ENCODE measurements around the gene ZFAND3.

The ZFAND3 gene

DNA sequence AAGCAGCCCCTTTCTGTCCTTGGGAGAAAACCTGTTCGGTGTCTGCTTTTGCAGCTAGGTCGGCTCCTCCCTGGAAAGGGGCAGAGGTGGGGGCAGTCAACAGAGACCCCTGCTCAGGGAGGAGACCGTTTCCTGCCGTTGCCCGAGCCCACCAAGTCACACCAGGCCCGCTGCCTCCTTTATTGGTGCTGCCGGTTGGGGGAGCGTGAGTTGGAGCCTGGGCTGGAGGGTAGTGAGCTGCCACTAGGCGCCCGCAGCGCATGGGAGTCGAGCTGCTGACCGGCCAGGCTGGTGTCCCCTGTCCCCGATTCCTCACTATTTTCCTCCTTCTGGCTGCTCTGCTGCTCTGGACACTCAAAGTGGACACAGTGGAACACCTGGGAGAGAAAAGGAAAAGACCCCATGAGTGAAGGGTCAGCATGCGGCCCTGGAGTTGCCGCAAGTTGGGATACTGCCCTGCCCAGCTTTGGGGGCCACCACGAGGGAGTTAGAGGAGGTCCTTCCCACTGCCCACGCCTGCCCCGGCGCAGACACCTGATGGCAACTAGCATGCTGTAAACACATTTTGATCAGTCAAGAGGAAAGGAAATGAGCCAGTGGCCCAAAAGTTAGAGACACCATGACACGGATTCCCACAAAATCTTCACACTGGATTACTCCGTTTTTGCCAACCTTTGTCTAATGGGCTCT lies 355.4 kb downstream of the ZFAND3 start:
- DNase-seq, result no peak

DNA sequence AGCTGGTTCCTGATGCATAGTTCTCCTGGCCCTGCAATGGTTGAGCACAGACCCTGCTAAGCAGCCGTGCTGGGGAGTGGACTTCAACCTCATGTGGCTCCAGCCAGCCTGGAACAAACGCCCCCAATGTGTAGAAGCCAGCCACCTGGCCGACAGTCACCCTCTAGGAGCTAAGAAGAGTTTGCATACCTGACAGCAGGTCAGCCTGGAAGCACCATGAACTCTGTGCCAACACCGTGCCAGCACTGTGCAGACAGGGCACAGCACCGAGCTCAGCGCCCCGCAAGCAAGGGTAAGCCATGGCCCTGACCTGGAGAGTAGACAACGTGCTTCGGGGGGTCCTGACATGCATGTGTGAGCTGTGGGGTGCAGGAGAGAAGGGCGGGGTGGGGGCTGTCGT lies 356.3 kb downstream of the ZFAND3 start:
- DNase-seq, result no peak

DNA sequence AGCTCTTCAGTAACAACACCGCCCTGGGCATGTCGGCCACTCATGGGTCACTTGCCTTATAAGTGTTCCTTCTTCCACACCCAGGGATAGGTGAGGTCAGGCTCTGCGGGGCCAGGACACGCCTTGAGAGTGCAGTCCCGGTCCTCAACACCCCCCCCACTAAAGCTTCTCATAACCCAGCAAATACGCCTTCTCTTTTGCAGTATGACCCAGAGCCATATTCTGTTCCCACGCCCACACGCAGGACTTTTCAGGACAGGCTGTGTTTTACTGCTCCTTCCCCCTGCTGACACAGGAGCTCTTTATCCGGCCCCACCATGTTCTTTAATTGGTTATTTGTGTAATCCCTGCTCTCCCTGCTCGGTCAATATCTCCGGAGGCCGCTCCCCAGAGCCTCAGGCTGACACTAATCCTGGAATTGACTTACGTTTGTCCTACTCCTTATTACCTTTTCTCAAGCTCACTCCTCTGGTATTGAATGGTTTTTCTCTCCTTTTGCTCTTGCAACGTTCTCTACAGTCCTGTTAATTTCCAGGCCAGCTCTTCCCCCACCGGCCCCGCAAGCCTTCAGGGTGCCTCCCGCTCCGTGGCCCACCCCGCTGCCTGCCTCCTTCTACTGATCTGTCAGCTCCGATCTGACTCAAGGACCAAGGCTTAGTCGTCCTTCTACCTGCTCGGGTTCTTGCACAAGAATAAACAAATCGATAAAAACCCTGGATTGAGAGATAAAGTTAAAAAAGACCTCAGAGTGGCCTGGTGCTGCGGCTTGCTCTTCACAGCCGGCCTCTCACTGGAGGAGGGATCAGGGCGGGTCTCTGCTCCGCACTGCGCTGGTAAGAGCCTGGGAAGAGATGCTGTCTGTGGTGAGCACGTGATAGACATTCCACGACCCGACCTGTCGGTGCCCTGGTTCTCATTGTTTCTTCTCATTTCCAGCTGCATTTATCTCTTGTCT lies 357.5 kb downstream of the ZFAND3 start:
- no peak for DNase-seq

DNA sequence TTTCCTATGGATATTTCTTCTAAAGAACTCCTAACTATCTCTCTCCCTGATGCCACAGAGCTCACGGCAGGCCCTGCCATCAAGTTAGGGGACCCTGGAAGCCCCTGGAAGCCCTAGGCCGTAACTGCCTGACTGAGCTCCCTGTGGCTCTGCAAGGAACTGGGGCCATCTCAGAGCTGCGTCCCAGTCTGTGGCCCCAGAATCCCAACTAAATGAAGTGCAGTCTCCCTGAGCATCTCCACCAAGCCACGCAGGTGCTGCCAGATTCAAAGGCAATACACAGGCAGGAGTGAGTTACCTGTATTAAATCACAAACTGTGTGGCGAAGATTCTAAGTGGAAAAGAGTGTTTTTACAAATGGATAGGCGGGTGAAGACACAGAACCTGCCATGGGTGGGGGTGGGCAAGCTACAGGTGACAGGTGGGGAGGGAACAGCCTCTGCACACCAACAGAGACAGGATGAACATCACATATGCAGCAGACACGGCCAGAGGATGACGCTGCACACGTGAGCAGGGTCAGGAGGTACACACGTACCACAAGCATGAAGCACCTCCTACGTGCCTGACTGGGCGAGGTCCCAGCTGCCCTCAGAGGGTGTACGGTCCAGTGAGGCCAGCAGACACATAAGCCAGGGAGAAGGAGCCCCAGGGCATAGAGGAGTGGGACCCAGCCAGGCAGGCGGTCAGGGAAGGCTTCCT lies 358.5 kb downstream of the ZFAND3 start:
- DNase-seq, result no peak

DNA sequence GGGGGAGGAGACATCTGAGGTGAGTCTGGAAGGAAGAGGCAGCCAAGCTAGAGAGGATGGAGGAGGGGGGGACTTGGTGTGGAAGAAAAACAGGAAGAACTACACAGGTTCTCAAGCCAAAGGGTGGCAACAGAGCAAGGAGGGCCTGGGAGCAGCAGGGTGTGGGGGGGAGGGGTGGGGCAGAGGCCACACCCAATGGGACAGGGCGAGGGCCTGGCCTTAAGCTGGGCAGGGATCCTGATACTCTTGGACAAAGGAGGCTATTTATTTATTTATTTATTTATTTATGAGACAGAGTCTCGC lies 359.0 kb downstream of the ZFAND3 start:
- no peak for DNase-seq

DNA sequence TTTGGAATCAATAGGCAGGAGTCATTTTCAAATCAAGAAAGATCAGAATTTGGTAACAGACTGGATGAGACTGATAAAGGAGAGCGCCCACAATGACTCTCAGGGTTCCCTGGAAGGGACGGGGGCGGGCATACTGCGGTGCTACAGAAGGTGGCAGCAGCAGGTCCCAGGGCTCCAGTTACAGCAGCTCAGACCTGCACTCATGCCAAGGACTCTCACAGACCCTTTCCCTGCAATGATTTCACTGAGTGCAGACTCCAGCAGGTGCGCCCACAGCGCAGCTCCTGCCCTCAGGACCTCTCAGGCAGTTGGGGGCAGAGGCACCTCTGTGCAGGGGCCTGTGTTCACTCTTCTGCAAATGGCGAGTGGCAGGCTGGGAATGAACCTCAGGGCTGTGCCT lies 359.8 kb downstream of the ZFAND3 start:
- DNase-seq, result no peak

DNA sequence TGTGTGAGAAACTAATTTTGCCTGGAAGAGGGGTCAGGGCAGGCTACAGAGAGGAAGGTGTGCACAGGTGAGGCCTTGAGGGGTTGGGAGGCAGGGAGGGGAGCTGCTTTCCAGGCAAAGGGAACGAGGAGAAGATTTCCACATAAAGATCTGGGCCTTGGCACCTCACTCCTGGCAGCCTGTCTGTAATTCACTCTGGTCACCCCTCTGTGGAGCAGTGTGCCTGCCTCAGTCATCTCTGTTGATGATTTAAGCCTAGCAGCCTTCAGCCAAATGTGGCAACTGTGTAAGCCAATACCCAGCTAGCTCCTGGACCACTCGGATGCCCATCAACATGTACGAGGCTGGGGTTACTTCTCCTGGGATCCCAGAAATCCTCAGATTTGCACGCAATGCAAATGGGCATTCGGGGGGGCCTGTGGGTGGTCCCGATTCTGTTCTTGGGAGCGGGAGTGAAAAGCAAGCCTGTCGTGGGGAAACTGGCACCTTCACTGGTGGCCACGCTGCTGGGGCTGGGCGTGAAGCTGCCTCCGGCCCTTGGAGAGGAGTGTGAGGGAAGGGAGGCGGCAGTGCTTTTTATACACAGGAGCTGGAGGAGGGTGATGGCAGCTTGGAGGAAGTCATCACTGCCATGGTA lies 360.4 kb downstream of the ZFAND3 start:
- no peak for DNase-seq

DNA sequence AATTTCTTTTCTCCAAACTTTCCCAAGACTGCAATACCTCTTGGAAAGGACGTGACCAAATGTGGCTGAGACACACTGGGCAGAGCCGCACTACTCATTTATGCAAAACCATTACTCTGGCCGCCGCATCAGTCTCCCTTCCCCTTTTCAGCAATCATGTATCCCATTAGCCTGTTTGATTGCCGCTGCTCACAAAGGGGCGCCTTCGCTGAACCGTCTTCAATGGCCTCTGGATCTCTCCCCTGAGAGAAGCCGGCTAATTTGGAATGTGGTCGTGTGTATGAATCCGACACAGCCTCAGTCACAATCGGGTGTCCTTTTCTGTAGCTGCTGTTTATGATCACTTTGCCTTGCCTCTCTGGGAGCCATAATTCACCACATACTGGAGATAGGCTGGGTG lies 361.1 kb downstream of the ZFAND3 start:
- DNase-seq, result no peak

DNA sequence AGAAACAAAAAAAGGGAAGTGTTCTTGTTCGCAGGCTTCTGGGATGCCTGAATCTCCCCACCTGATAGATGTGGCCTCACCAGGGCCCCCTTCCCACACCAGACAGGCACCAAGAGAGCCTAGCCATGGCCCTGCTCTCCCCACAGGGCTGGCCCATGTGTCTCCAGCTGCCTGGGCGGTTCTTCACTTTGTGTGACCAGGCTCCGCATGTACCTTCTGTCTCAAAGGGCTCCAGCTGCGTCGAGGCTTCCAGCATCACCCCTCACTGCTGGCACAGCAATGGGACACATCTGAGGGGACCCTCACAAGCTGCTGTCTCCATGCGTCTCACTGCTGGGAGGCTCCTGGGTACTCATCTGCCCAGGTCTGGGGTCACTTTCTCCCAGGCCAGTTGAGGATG lies 362.9 kb downstream of the ZFAND3 start:
- no peak for DNase-seq

DNA sequence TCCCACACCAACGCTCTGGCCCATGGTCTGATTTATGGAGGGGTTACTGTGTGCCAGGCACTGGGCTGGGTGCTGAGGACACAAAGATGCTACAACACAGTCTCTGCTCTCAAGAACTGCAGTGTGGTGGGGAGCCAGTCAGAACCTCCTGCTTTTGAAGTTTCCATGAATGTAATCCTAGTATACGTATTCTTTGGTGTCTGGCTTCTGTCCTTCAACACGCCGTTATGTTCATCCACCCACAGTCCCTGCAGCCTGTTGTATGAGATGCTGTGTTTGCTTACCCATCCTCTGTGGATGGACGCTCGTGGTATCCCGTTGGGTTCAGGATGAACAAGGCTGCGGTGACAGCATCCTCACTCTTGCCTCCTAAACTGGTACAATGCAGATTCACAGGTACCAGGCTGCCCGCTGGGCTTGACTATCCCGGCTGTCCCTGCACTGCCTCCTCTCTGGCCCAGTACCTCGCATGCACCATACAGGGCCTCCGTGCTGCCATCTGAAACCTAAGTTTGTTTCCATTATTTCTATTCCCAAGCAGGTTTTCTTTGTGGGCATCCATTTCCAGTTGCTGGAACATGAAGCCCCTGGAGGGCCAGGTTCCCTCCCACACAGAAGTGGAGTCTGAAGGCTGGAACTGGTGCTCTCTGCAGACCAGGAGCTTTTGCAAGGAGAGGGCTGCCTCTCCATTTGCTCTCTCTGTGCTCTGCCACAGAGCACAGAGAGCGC lies 364.5 kb downstream of the ZFAND3 start:
- no peak for DNase-seq

DNA sequence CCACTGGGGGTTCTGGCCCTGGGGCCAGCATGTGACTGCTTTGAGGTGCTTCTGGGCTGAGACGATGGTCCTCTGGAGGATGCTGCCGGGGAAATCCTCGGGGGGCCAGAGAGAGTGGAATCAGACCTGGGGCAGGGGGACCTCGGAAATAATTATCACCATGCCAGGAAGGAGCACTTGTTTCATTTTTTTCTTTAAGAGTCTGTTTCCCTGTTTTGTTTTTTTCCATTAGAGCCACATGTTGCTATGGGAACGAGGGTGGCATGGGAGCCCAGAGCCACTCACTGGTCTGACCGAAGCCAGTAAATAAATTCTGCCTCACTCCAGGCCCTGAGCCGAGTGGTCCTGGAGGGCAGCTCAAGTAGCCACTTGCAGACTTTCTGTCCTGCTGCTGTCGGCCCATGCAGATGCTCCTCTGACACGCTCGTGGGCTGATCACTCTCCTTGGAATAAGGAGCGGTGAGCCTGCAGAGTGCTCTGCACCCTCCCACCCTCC lies 365.1 kb downstream of the ZFAND3 start:
- DNase-seq, result no peak

DNA sequence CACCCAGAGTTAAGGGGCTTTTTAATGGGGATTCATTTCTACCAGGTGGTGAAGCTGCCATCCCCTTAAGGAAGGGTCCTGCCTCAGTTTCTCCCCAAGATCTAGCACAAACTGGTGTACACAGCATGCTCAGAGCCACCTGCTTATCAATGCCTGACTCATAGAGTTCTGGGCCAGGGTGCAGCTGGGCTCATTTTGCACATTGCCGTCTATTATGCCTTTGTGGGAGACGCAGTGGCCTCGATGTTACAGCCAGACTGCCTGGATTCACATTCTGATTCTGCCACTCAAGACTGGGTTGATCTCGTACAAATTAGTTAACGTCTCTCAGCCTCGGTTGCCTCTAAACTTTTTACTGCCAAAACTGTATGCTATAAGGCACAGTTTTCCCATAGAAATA lies 365.7 kb downstream of the ZFAND3 start:
- DNase-seq, result no peak

DNA sequence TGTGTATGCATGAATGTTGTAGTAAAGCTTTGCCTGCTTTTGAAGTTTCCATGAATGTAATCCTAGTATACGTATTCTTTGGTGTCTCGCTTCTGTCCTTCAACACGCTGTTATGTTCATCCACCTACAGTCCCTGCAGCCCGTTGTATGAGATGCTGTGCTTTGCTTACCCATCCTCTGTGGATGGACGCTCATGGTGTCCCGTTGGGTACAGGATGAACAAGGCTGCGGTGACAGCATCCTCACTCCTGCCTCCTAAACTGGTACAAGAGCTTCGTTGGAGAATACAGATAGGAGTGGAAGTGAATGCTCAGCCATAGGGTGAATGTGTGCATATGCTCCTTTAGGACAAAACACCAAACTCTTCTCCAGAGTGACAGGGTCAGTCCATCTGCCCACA lies 366.2 kb downstream of the ZFAND3 start:
- no peak for DNase-seq

DNA sequence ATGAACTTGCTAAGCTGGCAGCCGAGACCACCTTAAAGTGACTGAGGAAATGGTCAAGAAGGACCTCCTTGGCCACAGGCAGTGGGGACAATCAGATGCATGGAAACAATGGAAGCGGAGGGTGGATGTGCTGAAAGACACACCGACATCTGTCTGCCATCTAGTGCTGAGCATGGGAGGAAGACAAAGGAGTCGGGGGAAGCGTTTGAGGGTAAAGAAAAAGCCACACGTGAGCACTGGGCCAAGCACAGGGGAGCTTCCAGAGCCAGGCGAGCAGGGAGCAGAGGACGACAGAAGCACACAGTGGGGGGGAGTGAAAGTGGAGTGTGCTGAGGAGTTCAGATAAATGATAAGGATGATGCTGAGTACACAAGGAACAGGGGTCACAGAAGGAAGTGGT lies 367.8 kb downstream of the ZFAND3 start:
- no peak for DNase-seq

DNA sequence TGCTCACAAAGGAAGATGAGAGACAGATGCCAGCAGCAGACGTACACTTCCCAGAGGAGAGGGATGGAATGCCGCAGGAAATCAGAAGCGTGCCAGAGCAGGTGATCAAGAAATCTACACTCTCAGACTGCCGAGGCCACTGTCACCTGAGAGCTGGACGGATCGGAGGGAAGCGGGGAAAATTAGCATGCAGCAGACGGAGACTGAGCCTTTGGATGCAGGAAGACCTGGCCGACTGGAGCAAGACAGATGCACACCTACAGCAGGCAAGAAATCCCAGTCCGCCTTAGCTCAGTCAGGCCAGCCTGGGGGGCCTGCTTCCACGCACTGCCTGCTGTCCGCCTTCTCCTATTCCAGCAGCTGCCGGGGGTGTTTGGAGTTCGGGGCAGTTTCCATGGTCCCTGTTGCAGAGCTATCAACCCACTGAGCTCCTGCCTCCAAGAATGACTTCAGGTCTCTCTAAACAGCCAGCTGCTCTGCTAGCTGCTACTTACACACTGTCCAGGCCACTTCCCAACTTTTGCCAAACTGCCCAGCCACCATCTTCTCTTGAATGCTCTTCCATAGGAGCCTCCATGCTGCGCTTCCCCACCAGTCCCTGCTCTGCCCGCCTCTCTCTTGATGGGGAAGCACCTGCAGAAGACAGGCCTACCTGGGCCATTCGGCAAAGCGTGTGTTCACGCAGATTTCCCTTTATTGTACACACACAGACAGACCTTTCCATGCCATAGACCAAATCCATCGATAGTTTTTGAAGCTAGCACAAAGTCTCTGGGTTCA lies 368.5 kb downstream of the ZFAND3 start:
- DNase-seq, result no peak

DNA sequence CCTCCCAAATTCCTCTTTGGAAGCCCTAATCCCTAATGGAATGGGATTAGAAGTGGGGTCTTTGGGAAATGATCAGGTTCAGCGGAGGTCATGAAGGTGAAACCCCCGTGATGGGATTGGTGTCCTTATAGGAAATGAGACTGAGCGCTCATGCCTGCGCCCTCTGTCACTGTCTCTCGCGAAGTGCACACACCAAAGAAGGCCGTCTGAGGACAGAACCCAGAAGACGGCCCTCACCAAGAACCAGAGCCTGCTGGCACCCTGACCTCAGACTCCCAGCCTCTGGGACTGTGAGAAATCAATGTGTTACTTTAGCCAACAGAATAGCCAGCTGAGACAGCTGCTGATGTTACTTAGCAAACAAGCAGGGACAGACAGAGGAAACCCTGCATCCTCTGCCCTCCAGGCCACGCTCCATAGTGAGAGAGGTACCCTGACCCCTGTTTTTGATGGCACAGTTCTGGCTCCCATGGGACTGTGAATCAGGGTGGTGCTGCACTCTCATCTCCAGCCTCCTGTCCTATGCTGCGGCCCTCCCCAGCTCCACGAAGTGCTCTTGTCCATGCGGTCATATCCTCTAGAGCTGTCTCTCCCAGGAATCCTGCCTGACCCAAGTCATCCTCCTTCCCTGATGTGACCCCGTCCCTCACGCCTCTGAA lies 369.3 kb downstream of the ZFAND3 start:
- DNase-seq, result no peak

DNA sequence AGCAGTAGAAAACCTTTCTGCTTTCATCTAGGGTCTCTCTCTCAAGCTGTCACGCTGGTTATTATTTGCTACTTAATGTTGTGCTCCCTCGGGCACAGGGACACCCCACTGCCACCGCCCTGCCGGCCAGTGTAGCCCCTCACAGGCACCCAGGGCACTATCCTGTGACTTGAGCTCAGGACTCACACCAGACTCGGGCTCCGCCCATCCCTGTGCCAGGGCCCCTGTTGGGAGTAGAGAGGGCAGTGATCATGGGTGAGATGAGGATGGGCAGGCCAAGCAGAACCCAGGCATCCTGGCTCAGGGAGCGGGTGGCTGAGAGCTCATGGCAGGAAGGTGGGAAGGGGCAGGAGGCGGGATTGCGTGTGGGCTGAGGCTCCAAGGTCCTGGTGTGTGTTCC lies 371.9 kb downstream of the ZFAND3 start:
- no peak for DNase-seq

DNA sequence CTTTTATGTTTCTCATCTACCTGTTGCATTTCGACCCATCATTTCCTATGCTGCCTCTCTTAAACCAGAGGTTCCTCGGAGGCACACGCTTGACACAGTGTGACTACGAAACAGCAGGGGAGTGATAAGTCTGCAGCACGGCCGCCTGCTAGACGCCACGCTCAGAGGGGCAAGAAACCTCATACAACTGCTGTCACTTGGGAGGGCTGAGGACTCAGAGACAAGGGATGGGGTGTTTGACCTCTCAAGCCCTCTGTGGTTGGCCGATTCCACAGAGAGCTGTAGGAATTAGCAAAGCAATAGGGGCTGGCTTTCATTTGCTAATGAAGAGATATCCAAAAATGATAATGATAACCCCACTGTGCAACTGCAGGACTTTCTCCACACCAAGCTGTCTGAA lies 372.5 kb downstream of the ZFAND3 start:
- DNase-seq, result no peak

DNA sequence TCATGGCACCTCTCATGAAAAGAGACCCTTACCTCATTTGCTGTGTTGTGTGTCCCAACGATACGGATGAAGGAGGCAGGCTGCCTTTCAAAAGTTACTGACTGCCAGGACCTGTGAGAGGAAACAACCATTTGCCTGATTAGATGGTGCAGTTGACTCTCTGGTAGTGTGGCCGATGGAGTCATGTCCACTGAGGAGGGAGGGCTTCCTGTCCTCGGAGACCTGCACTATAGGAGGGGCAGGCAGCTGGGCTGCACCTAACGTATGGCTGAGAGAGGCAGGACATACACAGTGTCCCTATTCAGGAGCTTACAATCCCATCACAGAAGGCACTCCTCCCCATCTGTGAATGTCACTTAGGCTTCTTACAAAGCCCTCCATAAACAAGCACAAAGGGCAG lies 373.0 kb downstream of the ZFAND3 start:
- no peak for DNase-seq

DNA sequence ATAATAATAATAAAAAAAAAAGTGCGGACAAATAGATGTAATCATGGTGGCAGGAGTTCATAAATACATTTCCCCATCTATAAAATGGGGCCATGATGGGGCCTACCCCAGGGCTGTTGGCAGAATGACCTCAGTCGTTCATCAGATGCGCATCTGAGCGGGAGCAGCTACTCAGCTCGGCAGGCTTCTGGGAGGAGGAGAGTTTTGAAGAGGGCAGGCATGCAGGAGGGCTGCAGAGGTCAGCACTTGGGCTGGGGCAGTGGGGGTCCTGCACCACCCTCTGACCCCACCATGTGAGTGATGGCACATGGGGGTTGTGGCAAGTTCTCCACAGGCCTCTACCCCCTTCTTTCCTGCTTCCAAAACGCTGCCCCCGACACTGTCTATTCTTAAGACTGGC lies 373.5 kb downstream of the ZFAND3 start:
- DNase-seq, result no peak
